GM19372 (cell line): ENCODE results near the gene METTL16.
"Not testable (repeated sequence)": the region's sequence is repeated elsewhere in the genome, so short reads cannot be mapped to it uniquely, and the experiment has no call there.

Experiments used
- ATAC-seq: cut with Tn5 transposase; IDR thresholded peaks from one replicate; pipeline ENCODE4 v1.9.1; 2021; ENCODE audit warnings: mild to moderate bottlenecking, low read depth, moderate library complexity; ENCODE audit not compliant: unreplicated experiment

METTL16 gene

GRCh38 chr17:2507015-2507414, 4.7 kb downstream of the METTL16 start:
- ATAC-seq = not testable (repeated sequence)

GRCh38 chr17:2503627-2504026, 8.1 kb downstream of the METTL16 start:
- ATAC-seq = no peak

- no peak for ATAC-seq
Observed at GRCh38 chr17:2502871-2503580, 8.7 kb downstream of the METTL16 start.

- no peak for ATAC-seq
Observed at GRCh38 chr17:2500446-2500845, 11.2 kb downstream of the METTL16 start.

GRCh38 chr17:2489286-2489685, 22.4 kb downstream of the METTL16 start:
- not testable (repeated sequence) for ATAC-seq

- no peak for ATAC-seq
Observed at GRCh38 chr17:2487306-2487705, 24.4 kb downstream of the METTL16 start.

- ATAC-seq = not testable (repeated sequence)
Observed at GRCh38 chr17:2486709-2487108, 25.0 kb downstream of the METTL16 start.

GRCh38 chr17:2485970-2486369, 25.7 kb downstream of the METTL16 start:
- ATAC-seq = no peak

GRCh38 chr17:2485543-2485942, 26.1 kb downstream of the METTL16 start:
- ATAC-seq = no peak

- no peak for ATAC-seq
Observed at GRCh38 chr17:2484876-2485275, 26.8 kb downstream of the METTL16 start.

- ATAC-seq = no peak
Observed at GRCh38 chr17:2483084-2483483, 28.6 kb downstream of the METTL16 start.

- ATAC-seq = no peak
Observed at GRCh38 chr17:2482218-2482617, 29.5 kb downstream of the METTL16 start.

GRCh38 chr17:2481760-2482159, 29.9 kb downstream of the METTL16 start:
- no peak for ATAC-seq

- no peak for ATAC-seq
Observed at GRCh38 chr17:2478458-2478857, 33.2 kb downstream of the METTL16 start.

- no peak for ATAC-seq
Observed at GRCh38 chr17:2475056-2475455, 36.6 kb downstream of the METTL16 start.

GRCh38 chr17:2474371-2474770, 37.3 kb downstream of the METTL16 start:
- ATAC-seq = no peak

GRCh38 chr17:2468270-2468669, 43.4 kb downstream of the METTL16 start:
- ATAC-seq = no peak

- ATAC-seq = no peak
Observed at GRCh38 chr17:2466931-2467330, 44.8 kb downstream of the METTL16 start.

- ATAC-seq = no peak
Observed at GRCh38 chr17:2462481-2462880, 49.2 kb downstream of the METTL16 start.

GRCh38 chr17:2459917-2460271, 51.8 kb downstream of the METTL16 start:
- no peak for ATAC-seq

- no peak for ATAC-seq
Observed at GRCh38 chr17:2457913-2458312, 53.8 kb downstream of the METTL16 start.

GRCh38 chr17:2456475-2456874, 55.2 kb downstream of the METTL16 start:
- no peak for ATAC-seq

GRCh38 chr17:2455956-2456355, 55.7 kb downstream of the METTL16 start:
- no peak for ATAC-seq
